ENCODE measurements around the gene ANO6. TPM values are rescaled to one million over a fixed set of nuclear protein-coding genes. Genes with fewer than 3 reads are reported as not detected.
"Not testable (repeated sequence)": the region's sequence is repeated elsewhere in the genome, so short reads cannot be mapped to it uniquely, and the experiment has no call there.

ANO6 gene
- total RNA-seq, 1 experiment from 2014 or later = 51.4 TPM

- no peaks in the 10 kb centered on the region for H3K9me2 ChIP-seq (ENCODE audit: insufficient read depth)
- H3K4me3 ChIP-seq = no peak overlapping the region
- H3K4me2 ChIP-seq = no peak overlapping the region
- intact Hi-C loops (cut with micrococcal nuclease; ENCODE audit: unreplicated experiment) = no loop called here
- no peaks in the 10 kb centered on the region for H3K79me2 ChIP-seq (ENCODE audit: low read depth)
- H2AFZ ChIP-seq = no peak overlapping the region
- no peak for TF ChIP-seq EZH2 (IDR thresholded peaks at IDR 0.05; ENCODE audit: low read depth)
- TF ChIP-seq CTCF (conservative IDR thresholded peaks at IDR 0.05) = no peak
- no peak overlapping the region for H3K27ac ChIP-seq
- H3K36me3 ChIP-seq (ENCODE audit: low read depth) = peaks cover 9% of the 10 kb centered on the region; the same call in 1 of the 2 replicates
- no peak for DNase-seq
- H3K4me1 ChIP-seq (replicated peaks; ENCODE audit: insufficient read depth) = no peaks in the 10 kb centered on the region
- no peaks in the 10 kb centered on the region for H4K20me1 ChIP-seq (ENCODE audit: insufficient read depth)
- ChIA-PET CTCF (no interaction called here), POLR2A (ENCODE audit: unreplicated experiment) (no interaction called here)
- BruUV-seq (replicated peaks) = no TSS peak
- no peaks in the 10 kb centered on the region for H3K27me3 ChIP-seq (ENCODE audit: insufficient read depth, low read depth)
- H3K9me3 ChIP-seq (ENCODE audit: insufficient read depth, low read depth) = no peaks in the 10 kb centered on the region
- no peaks in the 10 kb centered on the region for H3F3A ChIP-seq (ENCODE audit: insufficient read depth, low read depth)
Measured at GRCh38 chr12:45381351-45381750, 165.5 kb downstream of the ANO6 start.

GRCh38 chr12:45388545-45388944, 172.7 kb downstream of the ANO6 start:
- no TSS peak for BruUV-seq (replicated peaks)
- DNase-seq = no peak

GRCh38 chr12:45389426-45389825, 173.5 kb downstream of the ANO6 start:
- no peak overlapping the region for H3K27ac ChIP-seq
- no peaks in the 10 kb centered on the region for H3K79me2 ChIP-seq (ENCODE audit: low read depth)
- H3K4me3 ChIP-seq = no peak overlapping the region
- H2AFZ ChIP-seq = no peak overlapping the region
- no peak for DNase-seq
- ChIA-PET POLR2A (ENCODE audit: unreplicated experiment) (interaction anchor here (0.7 kb wide), 1 partner anchor 1912 kb away, joined by 3 read pairs; no protein-coding TSS in a partner anchor), CTCF (no interaction called here)
- no peaks in the 10 kb centered on the region; the same call in 1 of the 2 replicates for H3F3A ChIP-seq (ENCODE audit: insufficient read depth, low read depth)
- H4K20me1 ChIP-seq (ENCODE audit: insufficient read depth) = no peaks in the 10 kb centered on the region
- H3K27me3 ChIP-seq (ENCODE audit: insufficient read depth, low read depth) = no peaks in the 10 kb centered on the region
- H3K9me2 ChIP-seq (ENCODE audit: insufficient read depth) = no peaks in the 10 kb centered on the region
- no TSS peak for BruUV-seq (replicated peaks)
- no peaks in the 10 kb centered on the region for H3K4me1 ChIP-seq (replicated peaks; ENCODE audit: insufficient read depth)
- peaks cover 16% of the 10 kb centered on the region for H3K36me3 ChIP-seq (ENCODE audit: low read depth)
- no peak for TF ChIP-seq EZH2 (IDR thresholded peaks at IDR 0.05; ENCODE audit: low read depth)
- intact Hi-C loops (cut with micrococcal nuclease; ENCODE audit: unreplicated experiment) = no loop called here
- no peak overlapping the region for H3K4me2 ChIP-seq
- H3K9me3 ChIP-seq (ENCODE audit: insufficient read depth, low read depth) = no peaks in the 10 kb centered on the region

More at GRCh38 chr12:45388545-45388944, 172.7 kb downstream of the ANO6 start:
- ChIA-PET CTCF (interaction anchor here (0.9 to 1.1 kb wide), 2 partner anchors 120 to 156 kb away, joined by 3 to 5 read pairs; no protein-coding TSS in a partner anchor), POLR2A (ENCODE audit: unreplicated experiment) (no interaction called here)
- intact Hi-C loops (cut with micrococcal nuclease; ENCODE audit: unreplicated experiment) = loop anchor here (1.0 kb wide), 2 partner anchors 218 to 257 kb away; no protein-coding TSS in a partner anchor
- H3K4me1 ChIP-seq (replicated peaks; ENCODE audit: insufficient read depth) = no peaks in the 10 kb centered on the region
- no peak overlapping the region for H3K4me3 ChIP-seq
- no peaks in the 10 kb centered on the region; the same call in 1 of the 2 replicates for H3F3A ChIP-seq (ENCODE audit: insufficient read depth, low read depth)
- H3K79me2 ChIP-seq (ENCODE audit: low read depth) = no peaks in the 10 kb centered on the region
- no peaks in the 10 kb centered on the region for H3K9me2 ChIP-seq (ENCODE audit: insufficient read depth)
- no peak overlapping the region for H2AFZ ChIP-seq
- no peak overlapping the region for H3K4me2 ChIP-seq
- H3K36me3 ChIP-seq (ENCODE audit: low read depth) = peaks cover 16% of the 10 kb centered on the region
- no peak for TF ChIP-seq EZH2 (IDR thresholded peaks at IDR 0.05; ENCODE audit: low read depth)
- TF ChIP-seq CTCF (conservative IDR thresholded peaks at IDR 0.05) = peak; percentile 60
- H4K20me1 ChIP-seq (ENCODE audit: insufficient read depth) = no peaks in the 10 kb centered on the region
- no peaks in the 10 kb centered on the region for H3K27me3 ChIP-seq (ENCODE audit: insufficient read depth, low read depth)
- no peak overlapping the region for H3K27ac ChIP-seq
- no peaks in the 10 kb centered on the region for H3K9me3 ChIP-seq (ENCODE audit: insufficient read depth, low read depth)

GRCh38 chr12:45397499-45397898, 181.6 kb downstream of the ANO6 start:
- CTCF ChIA-PET; BruUV-seq (replicated peaks); H3K9me3 ChIP-seq (ENCODE audit: insufficient read depth, low read depth); H3K79me2 ChIP-seq (ENCODE audit: low read depth); H3K27ac ChIP-seq; H3K4me2 ChIP-seq; H3K4me1 ChIP-seq (replicated peaks; ENCODE audit: insufficient read depth); POLR2A ChIA-PET (ENCODE audit: unreplicated experiment); H4K20me1 ChIP-seq (ENCODE audit: insufficient read depth); DNase-seq; H3F3A ChIP-seq (ENCODE audit: insufficient read depth, low read depth); H3K4me3 ChIP-seq; H3K9me2 ChIP-seq (ENCODE audit: insufficient read depth); H2AFZ ChIP-seq; H3K27me3 ChIP-seq (ENCODE audit: insufficient read depth, low read depth); intact Hi-C loops (cut with micrococcal nuclease; ENCODE audit: unreplicated experiment): not testable (repeated sequence)
- H3K36me3 ChIP-seq (ENCODE audit: low read depth) = peaks cover 14% of the 10 kb centered on the region
